Activated CD4-positive, CD25-positive, alpha-beta regulatory T cell treated with anti-CD3 and anti-CD28 coated beads, Interleukin-2, amount 50 U/mL, for 24 hours (primary cell): ENCODE results near the gene ASS1.
"Not testable (repeated sequence)": the region's sequence is repeated elsewhere in the genome, so short reads cannot be mapped to it uniquely, and the experiment has no call there.

Experiments used
- ATAC-seq, 2 donors: fragments of 150-1000 bp; cut with Tn5 transposase; one replicate each; pipeline ENCODE4 v1.10.0; 2021; ENCODE audit warnings: mild to moderate bottlenecking in 1 of 2, moderate library complexity in 1 of 2

The ASS1 gene

GRCh38 chr9:130419521-130420035, 25.2 kb upstream of the ASS1 start:
- no peak for ATAC-seq

GRCh38 chr9:130421154-130421801, 23.5 kb upstream of the ASS1 start:
- no peak for ATAC-seq

GRCh38 chr9:130421802-130422276, 22.9 kb upstream of the ASS1 start:
- ATAC-seq: no peak

- no peak for ATAC-seq
Measured at GRCh38 chr9:130422546-130422945, 22.2 kb upstream of the ASS1 start.

- peak in 1 of 2 donors; percentile 6 for ATAC-seq
Measured at GRCh38 chr9:130423272-130423671, 21.5 kb upstream of the ASS1 start.

GRCh38 chr9:130424595-130425454, 19.9 kb upstream of the ASS1 start:
- ATAC-seq: no peak

- no peak for ATAC-seq
Measured at GRCh38 chr9:130425741-130426466, 18.9 kb upstream of the ASS1 start.

GRCh38 chr9:130426467-130426773, 18.3 kb upstream of the ASS1 start:
- ATAC-seq: no peak

- ATAC-seq: no peak
Measured at GRCh38 chr9:130426883-130427282, 17.9 kb upstream of the ASS1 start.

GRCh38 chr9:130427326-130427725, 17.4 kb upstream of the ASS1 start:
- no peak for ATAC-seq

GRCh38 chr9:130428086-130428665, 16.6 kb upstream of the ASS1 start:
- ATAC-seq: no peak

GRCh38 chr9:130429381-130429780, 15.4 kb upstream of the ASS1 start:
- ATAC-seq: no peak

- no peak for ATAC-seq
Measured at GRCh38 chr9:130429831-130430230, 14.9 kb upstream of the ASS1 start.

- ATAC-seq: no peak
Measured at GRCh38 chr9:130430232-130430631, 14.5 kb upstream of the ASS1 start.

GRCh38 chr9:130430734-130431535, 13.8 kb upstream of the ASS1 start:
- ATAC-seq: no peak

GRCh38 chr9:130431536-130432303, 13.0 kb upstream of the ASS1 start:
- ATAC-seq: no peak

- no peak for ATAC-seq
Measured at GRCh38 chr9:130432362-130432761, 12.4 kb upstream of the ASS1 start.

- ATAC-seq: no peak
Measured at GRCh38 chr9:130432796-130433167, 12.0 kb upstream of the ASS1 start.

- ATAC-seq: peak; percentile 73 to 75
Measured at GRCh38 chr9:130433168-130433946, 11.4 kb upstream of the ASS1 start.

GRCh38 chr9:130433947-130434262, 10.9 kb upstream of the ASS1 start:
- no peak for ATAC-seq

- not testable (repeated sequence) for ATAC-seq
Measured at GRCh38 chr9:130434656-130435055, 10.1 kb upstream of the ASS1 start.
